Activated T-helper 17 cell treated with anti-CD3 and anti-CD28 coated beads, Interleukin-2, amount 50 U/mL, for 72 hours (primary cell): ENCODE measurements around the gene FTO. TPM values are rescaled to one million over a fixed set of nuclear protein-coding genes. Genes with fewer than 3 reads are reported as not detected.

ENCODE experiments used
- ATAC-seq: fragments of 150-1000 bp; cut with Tn5 transposase; replicated peaks from 2 replicates; pipeline ENCODE4 v1.10.0; 2021; ENCODE audit warnings: mild to moderate bottlenecking, moderate library complexity
- H3K27ac Mint-ChIP-seq: one replicate; pipeline ENCODE4 v1.8.0; 2022; ENCODE audit warnings: mixed read lengths
- H3K27me3 Mint-ChIP-seq: one replicate; pipeline ENCODE4 v1.8.0; 2022; ENCODE audit warnings: mixed read lengths
- H3K36me3 Mint-ChIP-seq: one replicate; pipeline ENCODE4 v1.8.0; 2022; ENCODE audit warnings: low read depth, mild to moderate bottlenecking, mixed read lengths
- H3K4me1 Mint-ChIP-seq: one replicate; pipeline ENCODE4 v1.8.0; 2022; ENCODE audit warnings: mixed read lengths
- H3K4me3 Mint-ChIP-seq: one replicate; pipeline ENCODE4 v1.8.0; 2022; ENCODE audit warnings: mild to moderate bottlenecking, mixed read lengths
- H3K9me3 Mint-ChIP-seq: one replicate; pipeline ENCODE4 v1.8.0; 2022; ENCODE audit warnings: mixed read lengths
- total RNA-seq, 2 donors: library from RNA; stranded (reverse); gene quantifications; one replicate each; pipeline ENCODE4 v1.2.3, GENCODE V29; 2022

Gene FTO
- total RNA-seq, 2 donors from 2014 or later, result 50.0 to 54.1 TPM

- ATAC-seq, result no peak
- Mint-ChIP-seq H3K4me1 (no peaks in the 10 kb centered on the region), H3K9me3 (no peaks in the 10 kb centered on the region), H3K27ac (no peak overlapping the region), H3K27me3 (no peaks in the 10 kb centered on the region), H3K36me3 (peaks cover 18% of the 10 kb centered on the region), H3K4me3 (no peak overlapping the region)
These were observed 403.7 kb downstream of the FTO start for GRCh38 chr16:54107583-54108202.

GRCh38 chr16:54110016-54110981, 406.3 kb downstream of the FTO start:
- no peak overlapping the region for H3K4me3 Mint-ChIP-seq
- H3K27me3 Mint-ChIP-seq, result no peaks in the 10 kb centered on the region
- no peaks in the 10 kb centered on the region for H3K4me1 Mint-ChIP-seq
- ATAC-seq, result no peak
- peaks cover 41% of the 10 kb centered on the region for H3K36me3 Mint-ChIP-seq
- H3K9me3 Mint-ChIP-seq, result no peaks in the 10 kb centered on the region
- H3K27ac Mint-ChIP-seq, result no peak overlapping the region

DNA sequence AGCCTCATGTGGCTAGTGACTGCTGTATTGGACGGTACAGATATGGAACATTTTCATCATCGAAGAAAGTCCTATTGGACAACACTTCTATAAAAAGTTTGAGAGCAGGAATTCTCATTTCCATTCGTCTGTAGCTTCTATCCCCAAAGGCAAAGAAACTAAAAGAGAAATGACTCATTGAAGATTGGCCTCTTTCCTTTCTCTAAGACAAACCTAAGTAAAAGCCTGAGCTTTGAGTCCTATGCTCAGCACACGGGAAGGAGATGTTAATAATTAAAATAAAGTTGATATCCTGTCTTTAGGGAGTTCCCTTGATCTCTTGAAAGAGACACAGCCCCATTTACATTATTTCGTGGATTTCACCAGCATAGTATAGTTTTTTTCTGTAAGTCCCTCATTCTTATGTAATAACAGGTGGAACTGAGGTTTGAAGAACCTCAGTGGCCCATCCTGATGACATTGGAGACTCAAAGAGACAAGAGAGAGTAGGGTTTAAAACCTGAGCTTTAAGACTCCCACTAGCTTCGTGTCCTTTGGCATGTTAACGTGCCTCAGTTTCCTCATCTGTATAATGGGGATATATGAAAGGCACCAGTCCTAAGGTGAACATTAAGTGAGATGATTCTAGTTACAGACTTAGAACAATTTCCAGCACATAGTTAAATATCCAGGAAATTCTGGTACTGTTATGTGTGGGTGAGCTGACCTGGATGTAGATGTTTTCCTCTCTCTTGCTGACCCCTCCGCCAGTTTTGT, 408.7 kb downstream of the FTO start:
- Mint-ChIP-seq H3K9me3 (no peaks in the 10 kb centered on the region), H3K36me3 (peaks cover 42% of the 10 kb centered on the region), H3K4me1 (no peaks in the 10 kb centered on the region), H3K4me3 (no peak overlapping the region), H3K27ac (no peak overlapping the region), H3K27me3 (no peaks in the 10 kb centered on the region)
- ATAC-seq, result no peak

GRCh38 chr16:54115558-54115957, 411.6 kb downstream of the FTO start:
- Mint-ChIP-seq H3K27ac (no peak overlapping the region), H3K36me3 (peaks cover 42% of the 10 kb centered on the region), H3K4me3 (no peak overlapping the region), H3K4me1 (no peaks in the 10 kb centered on the region), H3K9me3 (no peaks in the 10 kb centered on the region), H3K27me3 (no peaks in the 10 kb centered on the region)
- ATAC-seq, result no peak

GRCh38 chr16:54116124-54116655, 412.2 kb downstream of the FTO start:
- H3K9me3 Mint-ChIP-seq, result no peaks in the 10 kb centered on the region
- H3K4me3 Mint-ChIP-seq, result no peak overlapping the region
- no peaks in the 10 kb centered on the region for H3K4me1 Mint-ChIP-seq
- no peak overlapping the region for H3K27ac Mint-ChIP-seq
- H3K36me3 Mint-ChIP-seq, result peaks cover 39% of the 10 kb centered on the region
- H3K27me3 Mint-ChIP-seq, result no peaks in the 10 kb centered on the region
- no peak for ATAC-seq

- Mint-ChIP-seq H3K27ac (no peak overlapping the region), H3K4me1 (no peaks in the 10 kb centered on the region), H3K27me3 (no peaks in the 10 kb centered on the region), H3K4me3 (no peak overlapping the region), H3K9me3 (no peaks in the 10 kb centered on the region), H3K36me3 (peaks cover 14% of the 10 kb centered on the region)
- no peak for ATAC-seq
These were observed 414.9 kb downstream of the FTO start for GRCh38 chr16:54118846-54119245.

DNA sequence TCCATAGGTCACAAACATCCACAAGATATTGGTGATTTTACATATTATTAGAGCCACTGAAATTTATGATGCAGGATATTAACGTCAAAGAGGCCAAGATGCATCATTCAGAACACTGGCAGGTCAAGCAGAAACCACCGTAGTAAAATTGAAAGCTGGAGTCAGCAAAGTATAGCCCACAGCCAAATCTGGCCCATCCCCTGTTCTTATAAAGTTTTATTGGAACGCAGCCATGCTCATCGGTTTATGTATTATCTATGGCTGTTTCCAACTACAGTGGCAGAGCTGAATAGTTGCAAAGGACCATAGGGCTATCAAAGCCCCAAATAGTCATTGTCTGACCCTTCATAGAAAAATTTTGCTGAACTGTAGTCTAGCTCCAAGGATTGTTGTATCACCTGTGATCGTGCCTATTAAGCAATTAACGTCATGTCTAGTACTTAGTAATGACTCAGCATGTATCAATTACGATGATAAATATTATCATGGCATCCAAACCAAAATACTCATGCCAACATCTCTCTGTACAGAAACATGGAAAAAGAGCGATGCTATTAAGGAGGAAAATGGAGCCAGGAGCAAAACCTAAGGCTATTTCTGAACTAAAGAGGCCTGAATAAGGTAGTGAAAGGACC, 417.0 kb downstream of the FTO start:
- no peak overlapping the region for H3K27ac Mint-ChIP-seq
- no peaks in the 10 kb centered on the region for H3K4me1 Mint-ChIP-seq
- ATAC-seq, result no peak
- H3K36me3 Mint-ChIP-seq, result no peaks in the 10 kb centered on the region
- no peak overlapping the region for H3K4me3 Mint-ChIP-seq
- no peaks in the 10 kb centered on the region for H3K9me3 Mint-ChIP-seq
- H3K27me3 Mint-ChIP-seq, result no peaks in the 10 kb centered on the region

GRCh38 chr16:54121539-54122295, 417.8 kb downstream of the FTO start:
- Mint-ChIP-seq H3K36me3 (no peaks in the 10 kb centered on the region), H3K27ac (no peak overlapping the region), H3K4me1 (no peaks in the 10 kb centered on the region), H3K4me3 (no peak overlapping the region), H3K9me3 (no peaks in the 10 kb centered on the region), H3K27me3 (no peaks in the 10 kb centered on the region)
- no peak for ATAC-seq

DNA sequence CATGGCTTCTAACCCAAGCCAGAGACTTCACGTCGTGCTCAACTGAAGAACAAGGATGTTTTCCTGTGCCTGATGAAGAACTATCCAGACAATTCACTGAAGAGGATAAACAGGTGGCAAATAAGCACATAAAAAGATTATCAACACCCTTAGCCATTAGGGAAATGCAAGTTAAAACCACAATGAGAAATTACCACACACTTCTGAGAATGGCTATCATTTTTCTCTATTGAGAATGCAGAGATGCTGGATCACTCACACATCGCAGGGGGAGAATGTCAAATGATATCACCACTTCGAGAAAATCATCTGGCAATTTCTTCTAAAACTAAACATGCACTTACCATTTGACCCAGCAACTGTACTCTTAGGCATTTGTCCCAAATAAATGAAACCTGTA, 419.8 kb downstream of the FTO start:
- H3K4me3 Mint-ChIP-seq, result no peak overlapping the region
- no peaks in the 10 kb centered on the region for H3K27me3 Mint-ChIP-seq

GRCh38 chr16:54125751-54126655, 422.0 kb downstream of the FTO start:
- Mint-ChIP-seq H3K9me3 (peaks cover 2% of the 10 kb centered on the region), H3K4me3 (no peak overlapping the region), H3K4me1 (no peaks in the 10 kb centered on the region), H3K27me3 (no peaks in the 10 kb centered on the region), H3K27ac (no peak overlapping the region), H3K36me3 (no peaks in the 10 kb centered on the region)
- ATAC-seq, result no peak

More for the DNA sequence above, 419.8 kb downstream of the FTO start:
- Mint-ChIP-seq H3K27ac (no peak overlapping the region), H3K36me3 (no peaks in the 10 kb centered on the region), H3K9me3 (no peaks in the 10 kb centered on the region), H3K4me1 (no peaks in the 10 kb centered on the region)
- ATAC-seq, result no peak

DNA sequence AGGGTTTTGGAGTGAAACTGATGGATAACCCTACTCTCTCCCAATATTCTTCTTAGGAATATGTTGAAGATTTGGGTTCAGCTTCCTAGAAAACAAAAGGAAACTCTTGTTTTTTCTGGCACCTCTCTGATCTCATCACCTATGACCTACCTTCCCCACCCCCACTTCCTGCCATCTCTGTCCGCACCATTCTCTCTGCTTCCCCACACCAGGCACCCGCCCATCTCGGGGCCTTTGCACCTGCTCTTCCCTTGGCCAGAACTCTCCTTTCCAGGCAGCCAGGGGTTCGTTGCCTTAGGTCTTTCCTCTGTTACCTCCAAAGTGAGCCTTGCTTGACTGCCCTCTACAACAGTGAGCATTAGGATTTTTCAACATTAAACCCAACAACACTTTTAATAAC, 423.0 kb downstream of the FTO start:
- H3K27ac Mint-ChIP-seq, result no peak overlapping the region
- no peaks in the 10 kb centered on the region for H3K36me3 Mint-ChIP-seq
- H3K4me3 Mint-ChIP-seq, result no peak overlapping the region
- ATAC-seq, result no peak
- peaks cover 6% of the 10 kb centered on the region for H3K9me3 Mint-ChIP-seq
- H3K4me1 Mint-ChIP-seq, result no peaks in the 10 kb centered on the region
- no peaks in the 10 kb centered on the region for H3K27me3 Mint-ChIP-seq

DNA sequence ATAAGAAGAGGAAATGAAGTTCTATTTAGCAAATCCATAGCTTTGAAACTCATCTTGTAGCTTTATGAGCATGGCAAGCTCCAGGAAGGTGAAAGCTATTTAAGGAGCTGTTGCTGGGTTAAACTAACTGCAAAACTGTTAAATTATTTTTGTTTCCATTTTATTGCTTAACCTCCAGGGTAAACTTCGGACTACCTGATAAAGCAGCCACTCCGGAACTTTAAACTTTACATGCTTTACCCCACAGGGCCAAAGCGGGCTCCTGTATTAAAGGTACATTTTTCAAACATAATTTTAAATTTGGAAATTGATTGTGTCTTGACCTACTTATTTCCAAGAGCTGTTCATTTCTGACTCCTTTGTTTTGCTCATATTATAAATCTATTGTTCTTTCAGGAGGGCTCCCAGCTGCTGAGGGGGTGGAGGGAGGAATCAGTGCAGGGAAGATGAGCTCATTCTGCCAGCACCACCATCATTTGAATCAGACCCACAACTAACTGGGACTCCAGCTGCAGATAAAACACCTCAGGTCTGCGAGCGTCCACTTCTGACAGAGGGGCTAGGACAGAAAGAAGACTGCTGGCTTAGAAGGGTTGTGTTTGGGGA, 424.8 kb downstream of the FTO start:
- no peaks in the 10 kb centered on the region for H3K36me3 Mint-ChIP-seq
- no peaks in the 10 kb centered on the region for H3K4me1 Mint-ChIP-seq
- no peak overlapping the region for H3K4me3 Mint-ChIP-seq
- H3K27ac Mint-ChIP-seq, result no peak overlapping the region
- peaks cover 6% of the 10 kb centered on the region for H3K9me3 Mint-ChIP-seq
- ATAC-seq, result no peak
- H3K27me3 Mint-ChIP-seq, result no peaks in the 10 kb centered on the region
